HG03064 (cell line): Measurements from ENCODE around the gene AP4B1.
"Not testable (repeated sequence)": the region's sequence is repeated elsewhere in the genome, so short reads cannot be mapped to it uniquely, and the experiment has no call there.

Source experiments
- ATAC-seq: cut with Tn5 transposase; IDR thresholded peaks from one replicate; pipeline ENCODE4 v1.9.1; 2021; ENCODE audit warnings: low read depth; ENCODE audit not compliant: unreplicated experiment

Gene AP4B1

GRCh38 chr1:113904674-113905434, at the start of gene AP4B1, which contains the start of gene DCLRE1B:
AP4B1 (minus strand) TSS chr1:113904799; CDS start chr1:113904717, 82 bp downstream.
DCLRE1B (plus strand) TSS chr1:113905326; CDS start chr1:113905587, 261 bp downstream.
- ATAC-seq, result peak; percentile 86

GRCh38 chr1:113951719-113952118, 47.1 kb upstream of the AP4B1 start:
- no peak for ATAC-seq

DNA sequence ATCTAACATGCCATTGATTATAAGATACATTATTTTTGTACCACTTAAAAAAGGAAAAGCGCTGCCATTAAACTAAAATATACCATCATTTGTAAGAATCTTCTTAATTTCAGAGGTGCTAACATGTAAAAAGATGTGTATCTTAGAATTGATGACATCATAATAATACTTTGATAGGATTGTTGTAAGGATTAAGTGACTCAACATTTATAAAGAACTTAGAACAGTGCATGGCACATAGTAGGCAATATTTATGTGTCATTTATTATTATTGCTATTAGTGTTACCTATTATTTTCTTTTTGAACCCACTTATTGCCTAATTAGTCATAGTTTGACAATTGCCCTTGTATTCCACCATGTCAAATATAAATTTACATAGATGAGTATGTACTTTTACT, 46.3 kb upstream of the AP4B1 start:
- ATAC-seq, result no peak

DNA sequence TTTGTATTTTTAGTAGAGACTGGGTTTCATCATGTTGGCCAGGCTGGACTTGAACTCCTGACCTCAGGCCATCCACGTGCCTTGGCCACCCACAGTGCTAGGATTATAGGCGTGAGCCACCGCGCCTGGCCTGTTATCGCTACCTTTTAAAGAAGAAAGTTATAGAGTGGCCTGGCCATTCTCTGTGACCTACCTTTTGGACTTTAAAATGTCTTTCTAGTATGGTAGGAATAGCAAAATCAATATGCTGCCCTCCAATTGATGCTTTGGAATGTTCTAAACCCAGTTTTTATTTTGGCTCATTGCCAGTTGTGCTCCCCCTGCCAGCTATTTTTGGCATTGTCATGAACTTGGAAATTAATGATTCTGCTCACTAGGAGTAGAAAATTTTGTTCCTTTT, 44.4 kb upstream of the AP4B1 start:
- ATAC-seq, result no peak

GRCh38 chr1:113948151-113948550, 43.6 kb upstream of the AP4B1 start:
- not testable (repeated sequence) for ATAC-seq

- ATAC-seq, result no peak
These were observed 42.9 kb upstream of the AP4B1 start for GRCh38 chr1:113947388-113948107.

GRCh38 chr1:113946678-113947387, 42.2 kb upstream of the AP4B1 start:
- no peak for ATAC-seq

- ATAC-seq, result no peak
These were observed 41.5 kb upstream of the AP4B1 start for GRCh38 chr1:113946112-113946511.

DNA sequence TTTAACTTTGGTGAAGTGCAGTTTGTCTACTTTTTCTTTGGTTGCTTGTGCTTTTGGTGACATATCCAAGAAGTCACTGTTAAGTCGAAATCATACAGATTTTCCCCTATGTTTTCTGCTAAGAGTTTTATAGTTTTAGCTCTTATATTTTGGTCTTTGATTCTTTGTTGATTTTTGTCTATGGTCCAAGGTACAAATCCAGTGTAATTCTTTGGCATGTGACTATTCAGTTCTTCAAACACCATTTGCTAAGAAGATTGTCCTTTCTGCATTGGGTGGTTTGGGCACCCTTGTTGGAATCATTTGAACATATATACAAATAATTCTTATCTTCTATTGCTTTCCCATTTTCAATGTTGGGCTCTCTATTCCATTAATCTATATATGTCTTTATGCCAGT, 40.7 kb upstream of the AP4B1 start:
- no peak for ATAC-seq

- ATAC-seq, result no peak
These were observed 38.6 kb upstream of the AP4B1 start for GRCh38 chr1:113943028-113943811.

- ATAC-seq, result no peak
These were observed 37.9 kb upstream of the AP4B1 start for GRCh38 chr1:113942527-113942926.

GRCh38 chr1:113941245-113941559, 36.6 kb upstream of the AP4B1 start:
- ATAC-seq, result no peak

DNA sequence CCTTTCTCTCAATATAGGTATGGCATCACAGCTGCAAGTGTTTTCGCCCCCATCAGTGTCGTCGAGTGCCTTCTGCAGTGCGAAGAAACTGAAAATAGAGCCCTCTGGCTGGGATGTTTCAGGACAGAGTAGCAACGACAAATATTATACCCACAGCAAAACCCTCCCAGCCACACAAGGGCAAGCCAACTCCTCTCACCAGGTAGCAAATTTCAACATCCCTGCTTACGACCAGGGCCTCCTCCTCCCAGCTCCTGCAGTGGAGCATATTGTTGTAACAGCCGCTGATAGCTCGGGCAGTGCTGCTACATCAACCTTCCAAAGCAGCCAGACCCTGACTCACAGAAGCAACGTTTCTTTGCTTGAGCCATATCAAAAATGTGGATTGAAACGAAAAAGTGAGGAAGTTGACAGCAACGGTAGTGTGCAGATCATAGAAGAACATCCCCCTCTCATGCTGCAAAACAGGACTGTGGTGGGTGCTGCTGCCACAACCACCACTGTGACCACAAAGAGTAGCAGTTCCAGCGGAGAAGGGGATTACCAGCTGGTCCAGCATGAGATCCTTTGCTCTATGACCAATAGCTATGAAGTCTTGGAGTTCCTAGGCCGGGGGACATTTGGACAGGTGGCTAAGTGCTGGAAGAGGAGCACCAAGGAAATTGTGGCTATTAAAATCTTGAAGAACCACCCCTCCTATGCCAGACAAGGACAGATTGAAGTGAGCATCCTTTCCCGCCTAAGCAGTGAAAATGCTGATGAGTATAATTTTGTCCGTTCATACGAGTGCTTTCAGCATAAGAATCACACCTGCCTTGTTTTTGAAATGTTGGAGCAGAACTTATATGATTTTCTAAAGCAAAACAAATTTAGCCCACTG, 36.0 kb upstream of the AP4B1 start:
- ATAC-seq, result no peak

- ATAC-seq, result no peak
These were observed 33.6 kb upstream of the AP4B1 start for GRCh38 chr1:113938192-113938591.

- no peak for ATAC-seq
These were observed 32.5 kb upstream of the AP4B1 start for GRCh38 chr1:113937146-113937545.

- ATAC-seq, result no peak
These were observed 31.4 kb upstream of the AP4B1 start for GRCh38 chr1:113935970-113936369.

DNA sequence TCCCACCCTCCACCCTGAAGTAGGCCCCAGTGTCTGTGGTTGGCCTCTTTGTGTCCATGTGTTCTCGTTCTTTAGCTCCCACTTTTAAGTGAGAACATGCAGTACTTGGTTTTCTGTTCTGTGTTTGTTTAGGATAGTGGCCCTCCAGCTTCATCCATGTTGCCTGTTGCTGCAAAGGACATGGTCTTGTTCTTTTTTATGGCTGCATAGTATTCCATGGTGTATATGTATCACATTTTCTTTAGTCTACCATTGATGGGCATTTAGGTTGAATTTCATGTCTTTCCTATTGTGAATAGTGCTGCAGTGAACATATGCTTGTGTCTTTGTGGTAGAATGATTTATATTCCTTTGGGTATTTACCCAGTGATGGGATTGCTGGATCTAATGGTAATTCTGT, 30.6 kb upstream of the AP4B1 start:
- ATAC-seq, result no peak

DNA sequence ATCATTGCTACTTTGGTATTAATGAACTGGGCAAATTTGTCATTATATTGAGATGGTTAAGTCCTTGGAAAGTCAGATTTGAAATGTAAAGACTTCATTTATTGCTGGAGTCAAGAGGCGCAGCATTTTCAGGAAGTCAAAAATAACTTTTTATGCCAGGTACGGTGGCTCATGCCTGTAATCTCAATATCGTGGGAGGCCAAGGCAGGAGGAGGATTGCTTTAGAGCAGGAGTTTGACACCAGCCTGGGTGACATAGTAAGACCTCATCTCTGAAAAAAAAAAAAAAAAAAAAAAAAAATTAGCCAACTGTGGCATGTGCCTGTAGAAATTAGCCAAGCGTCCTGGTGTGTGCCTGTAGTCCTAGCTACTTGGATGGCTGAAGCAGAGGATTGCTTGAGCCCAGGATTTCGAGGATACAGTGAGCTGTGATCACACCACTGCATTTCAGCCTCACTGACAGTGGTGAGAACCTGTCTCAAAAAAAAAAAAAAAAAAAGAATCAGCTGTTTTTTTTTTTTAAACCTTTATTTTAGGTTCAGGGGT, 30.0 kb upstream of the AP4B1 start:
- no peak for ATAC-seq

DNA sequence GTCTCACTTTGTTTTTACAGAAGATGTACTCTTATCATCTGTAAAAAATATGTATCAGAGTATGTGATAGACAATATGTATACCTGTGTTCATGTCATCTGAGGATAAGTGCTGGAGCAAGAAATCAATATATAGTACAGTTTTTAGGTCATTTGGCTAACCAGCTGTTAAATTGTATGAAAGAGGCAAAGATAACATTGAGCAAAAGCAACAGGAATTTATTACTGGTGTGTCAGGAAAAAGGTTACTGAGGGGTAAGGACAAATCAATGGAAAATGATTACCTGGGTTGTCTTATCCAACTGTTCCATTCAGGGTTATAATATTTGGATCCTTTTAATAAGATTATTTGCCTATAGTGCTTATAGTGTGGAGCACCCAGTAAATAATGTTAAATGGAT, 29.4 kb upstream of the AP4B1 start:
- no peak for ATAC-seq
